ENCODE results near the gene EPHB2.

GRCh38 chr1:22755641-22756040, 45.0 kb downstream of the EPHB2 start:
- TF ChIP-seq POLR2A (IDR thresholded peaks at IDR 0.05; ENCODE audit: low read depth, low read length) (no peak), POLR2AphosphoS5 (IDR thresholded peaks at IDR 0.05; ENCODE audit: low read depth, low read length) (no peak)
